Neural cell (in vitro differentiated cells): Measurements from ENCODE around the gene CSGALNACT2.

ENCODE experiments used
- CTCF ChIP-seq: fragments of 450-650 bp; IDR thresholded peaks from 2 replicates; pipeline ENCODE4 v1.5.1; 2014; ENCODE audit warnings: antibody characterized with exemption, mild to moderate bottlenecking, moderate library complexity; ENCODE audit not compliant: poor library complexity, severe bottlenecking
- EP300 ChIP-seq: fragments of 450-650 bp; conservative IDR thresholded peaks from 2 replicates; pipeline ENCODE4 v1.6.1; 2014; ENCODE audit warnings: antibody characterized with exemption, mild to moderate bottlenecking, moderate library complexity; ENCODE audit not compliant: poor library complexity, severe bottlenecking
- EZH2 ChIP-seq: fragments of 200-600, 300-800 bp; shearing (Covaris generic), sonication (generic); IDR thresholded peaks from 2 replicates; pipeline ENCODE4 v1.6.1; 2014; ENCODE audit warnings: antibody characterized with exemption, low read length, borderline replicate concordance, mild to moderate bottlenecking; ENCODE audit not compliant: insufficient read depth, poor library complexity, severe bottlenecking
- RAD21 ChIP-seq: fragments of 450-650 bp; conservative IDR thresholded peaks from 2 replicates; pipeline ENCODE4 v1.6.1; 2014; ENCODE audit warnings: antibody characterized with exemption, mild to moderate bottlenecking, moderate library complexity
- SMC3 ChIP-seq: fragments of 450-650 bp; conservative IDR thresholded peaks from 2 replicates; pipeline ENCODE4 v1.6.1; 2014; ENCODE audit warnings: antibody characterized with exemption, mild to moderate bottlenecking, moderate library complexity; ENCODE audit not compliant: poor library complexity
- TF ChIP-seq, protein P1 (sequence below): IDR thresholded peaks from 2 replicates; pipeline ENCODE4 v1.6.1; 2012; ENCODE audit warnings: borderline replicate concordance

- TF ChIP-seq CTCF (no peak), SMC3 (no peak), RAD21 (no peak), EZH2 (no peak), EP300 (no peak)
- TF ChIP-seq, protein P1, sequence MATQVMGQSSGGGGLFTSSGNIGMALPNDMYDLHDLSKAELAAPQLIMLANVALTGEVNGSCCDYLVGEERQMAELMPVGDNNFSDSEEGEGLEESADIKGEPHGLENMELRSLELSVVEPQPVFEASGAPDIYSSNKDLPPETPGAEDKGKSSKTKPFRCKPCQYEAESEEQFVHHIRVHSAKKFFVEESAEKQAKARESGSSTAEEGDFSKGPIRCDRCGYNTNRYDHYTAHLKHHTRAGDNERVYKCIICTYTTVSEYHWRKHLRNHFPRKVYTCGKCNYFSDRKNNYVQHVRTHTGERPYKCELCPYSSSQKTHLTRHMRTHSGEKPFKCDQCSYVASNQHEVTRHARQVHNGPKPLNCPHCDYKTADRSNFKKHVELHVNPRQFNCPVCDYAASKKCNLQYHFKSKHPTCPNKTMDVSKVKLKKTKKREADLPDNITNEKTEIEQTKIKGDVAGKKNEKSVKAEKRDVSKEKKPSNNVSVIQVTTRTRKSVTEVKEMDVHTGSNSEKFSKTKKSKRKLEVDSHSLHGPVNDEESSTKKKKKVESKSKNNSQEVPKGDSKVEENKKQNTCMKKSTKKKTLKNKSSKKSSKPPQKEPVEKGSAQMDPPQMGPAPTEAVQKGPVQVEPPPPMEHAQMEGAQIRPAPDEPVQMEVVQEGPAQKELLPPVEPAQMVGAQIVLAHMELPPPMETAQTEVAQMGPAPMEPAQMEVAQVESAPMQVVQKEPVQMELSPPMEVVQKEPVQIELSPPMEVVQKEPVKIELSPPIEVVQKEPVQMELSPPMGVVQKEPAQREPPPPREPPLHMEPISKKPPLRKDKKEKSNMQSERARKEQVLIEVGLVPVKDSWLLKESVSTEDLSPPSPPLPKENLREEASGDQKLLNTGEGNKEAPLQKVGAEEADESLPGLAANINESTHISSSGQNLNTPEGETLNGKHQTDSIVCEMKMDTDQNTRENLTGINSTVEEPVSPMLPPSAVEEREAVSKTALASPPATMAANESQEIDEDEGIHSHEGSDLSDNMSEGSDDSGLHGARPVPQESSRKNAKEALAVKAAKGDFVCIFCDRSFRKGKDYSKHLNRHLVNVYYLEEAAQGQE, result no peak
These were observed 47.9 kb downstream of the CSGALNACT2 start for GRCh38 chr10:43186150-43186549.
